GM13976 (cell line): ENCODE measurements around the gene NPTXR.

Experiments
- DNase-seq: peaks from one replicate; pipeline ENCODE4 v3.0.0; 2012; ENCODE audit warnings: low spot score
- in situ Hi-C: fragments of 300-500 bp; cut with MboI; formaldehyde crosslinking; loops from one replicate; pipeline ENCODE4 v1.12.0; 2022; ENCODE audit warnings: low sequenced_read_pairs, mixed read lengths, inconsistent platforms; ENCODE audit not compliant: unreplicated experiment
- TF ChIP-seq, protein P1 (sequence below): IDR thresholded peaks from 2 replicates; pipeline ENCODE4 v1.5.1; 2012; ENCODE audit warnings: borderline replicate concordance, mild to moderate bottlenecking; ENCODE audit not compliant: insufficient read depth; ENCODE audit errors: extremely low read depth, missing control alignments, control extremely low read depth

Gene NPTXR

DNA sequence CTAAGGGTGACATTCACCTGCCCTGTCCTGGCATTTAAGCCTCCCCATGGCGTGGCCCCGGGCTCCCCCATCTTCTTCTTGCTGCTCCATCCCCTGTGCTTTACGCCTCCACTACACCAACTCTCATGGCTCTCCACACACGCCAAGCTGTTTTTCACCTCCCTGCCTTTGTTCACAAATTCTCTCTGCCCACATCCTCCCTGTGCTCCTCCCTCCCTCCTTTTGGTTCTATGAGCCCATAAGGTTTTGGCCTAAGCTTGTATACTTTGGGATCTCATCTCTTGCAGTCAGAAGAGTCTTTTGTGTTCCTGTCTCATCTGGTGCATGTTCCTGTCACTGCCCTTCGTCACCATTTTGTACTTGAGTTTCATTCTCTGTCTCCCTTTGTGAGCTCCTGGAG lies 45.3 kb downstream of the NPTXR start:
- TF ChIP-seq, protein P1, sequence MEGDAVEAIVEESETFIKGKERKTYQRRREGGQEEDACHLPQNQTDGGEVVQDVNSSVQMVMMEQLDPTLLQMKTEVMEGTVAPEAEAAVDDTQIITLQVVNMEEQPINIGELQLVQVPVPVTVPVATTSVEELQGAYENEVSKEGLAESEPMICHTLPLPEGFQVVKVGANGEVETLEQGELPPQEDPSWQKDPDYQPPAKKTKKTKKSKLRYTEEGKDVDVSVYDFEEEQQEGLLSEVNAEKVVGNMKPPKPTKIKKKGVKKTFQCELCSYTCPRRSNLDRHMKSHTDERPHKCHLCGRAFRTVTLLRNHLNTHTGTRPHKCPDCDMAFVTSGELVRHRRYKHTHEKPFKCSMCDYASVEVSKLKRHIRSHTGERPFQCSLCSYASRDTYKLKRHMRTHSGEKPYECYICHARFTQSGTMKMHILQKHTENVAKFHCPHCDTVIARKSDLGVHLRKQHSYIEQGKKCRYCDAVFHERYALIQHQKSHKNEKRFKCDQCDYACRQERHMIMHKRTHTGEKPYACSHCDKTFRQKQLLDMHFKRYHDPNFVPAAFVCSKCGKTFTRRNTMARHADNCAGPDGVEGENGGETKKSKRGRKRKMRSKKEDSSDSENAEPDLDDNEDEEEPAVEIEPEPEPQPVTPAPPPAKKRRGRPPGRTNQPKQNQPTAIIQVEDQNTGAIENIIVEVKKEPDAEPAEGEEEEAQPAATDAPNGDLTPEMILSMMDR: no peak
- no peak for DNase-seq
- in situ Hi-C loops: no loop called here

DNA sequence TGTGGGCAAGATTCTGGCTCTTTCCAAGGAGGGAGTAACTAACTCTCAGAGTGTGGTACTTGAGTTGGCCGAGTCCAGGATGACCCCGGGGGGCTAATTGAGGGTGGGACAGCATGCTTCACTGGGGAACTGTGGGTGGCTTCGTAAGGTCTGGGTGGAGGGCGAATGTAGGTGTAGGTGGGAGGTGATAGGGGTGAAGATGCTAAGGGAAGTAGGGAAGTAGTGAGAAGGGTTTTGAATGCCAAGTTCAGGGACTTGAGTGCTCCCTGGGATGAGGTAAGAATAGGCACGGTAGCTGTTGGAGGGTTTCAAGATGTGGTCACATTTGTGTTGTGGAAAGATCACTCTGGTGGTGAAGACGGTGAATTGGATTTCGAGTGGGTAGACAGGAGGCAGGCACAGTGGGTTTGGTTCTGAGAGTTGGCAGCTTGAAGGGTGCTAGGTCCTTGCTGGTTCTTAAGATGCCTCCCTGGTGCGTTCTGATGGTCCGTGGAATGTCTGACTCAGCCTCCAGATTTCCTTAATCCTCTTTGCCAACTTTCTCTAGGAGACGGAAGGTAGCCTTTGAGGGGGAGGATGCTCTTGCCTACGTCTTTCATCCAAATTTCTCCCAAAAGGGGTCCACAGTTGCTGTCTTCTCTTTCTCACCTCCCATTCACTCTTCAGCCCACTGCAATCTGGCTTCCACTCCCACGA lies 47.4 kb downstream of the NPTXR start:
- in situ Hi-C loops: no loop called here
- no peak for DNase-seq
- TF ChIP-seq, protein P1: no peak

DNA sequence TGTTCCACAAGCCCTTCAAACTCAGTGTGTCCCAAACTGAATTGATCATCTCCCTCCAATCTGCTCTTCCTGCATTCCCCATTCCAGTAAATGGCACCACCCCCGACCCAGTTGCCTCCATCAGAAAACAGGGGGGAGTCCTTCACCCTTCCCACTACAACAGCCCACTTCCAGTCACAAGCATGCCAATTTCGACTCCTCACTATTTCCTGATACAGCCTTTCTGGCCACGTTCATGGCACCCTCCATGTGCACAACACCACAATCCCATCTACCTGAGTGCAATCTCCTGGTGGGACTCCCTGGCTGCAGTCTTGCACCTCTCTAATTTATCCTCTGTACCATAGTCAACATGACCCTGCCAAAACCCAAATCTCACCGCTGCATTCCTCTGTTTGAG lies 48.3 kb downstream of the NPTXR start:
- TF ChIP-seq, protein P1: no peak
- in situ Hi-C loops: no loop called here
- DNase-seq: no peak

DNA sequence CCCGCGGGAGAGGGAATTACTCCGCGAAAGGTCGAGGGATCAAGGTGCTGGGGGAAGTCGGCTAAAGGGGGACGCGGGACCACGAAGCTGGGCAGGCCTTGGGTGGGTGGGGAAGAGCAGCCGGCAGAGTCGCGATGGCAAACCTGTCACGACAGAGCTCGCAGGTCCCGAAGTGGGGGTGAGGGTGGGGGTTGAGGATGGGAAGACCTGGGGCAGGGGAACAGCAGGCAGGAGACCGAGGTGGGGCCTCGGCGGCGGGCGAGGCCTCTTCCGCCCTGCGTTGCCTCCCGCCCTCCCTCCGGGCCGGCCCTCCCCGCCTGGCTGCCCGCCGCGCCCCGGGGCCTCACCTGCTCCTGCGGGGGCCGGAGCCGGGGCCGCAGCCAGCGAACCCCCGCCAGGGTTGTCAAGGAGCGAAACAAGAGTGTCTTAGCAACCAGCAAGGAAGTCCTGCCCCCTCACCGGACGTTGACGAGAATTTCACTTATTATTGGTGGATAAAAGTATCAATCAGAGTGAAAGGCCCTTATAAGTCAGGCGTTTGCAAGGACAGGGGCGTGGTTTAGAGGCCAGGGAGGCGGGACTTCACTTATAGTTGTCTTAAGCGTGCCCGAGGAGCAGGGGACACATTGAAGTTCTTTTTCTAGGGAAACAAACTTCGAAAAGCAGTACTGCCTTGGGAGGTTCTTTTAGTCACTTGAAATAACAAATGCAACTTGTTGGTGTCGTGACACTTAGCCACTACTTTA lies 49.9 kb downstream of the NPTXR start, which contains the start of gene DNAL4:
Gene DNAL4, minus strand, starts transcription at position 423 of the 746 bp plus-strand sequence. CDS start 11,412 bp downstream, outside the sequence.
- in situ Hi-C loops: no loop called here
- DNase-seq: peak; percentile 98
- TF ChIP-seq, protein P1: no peak

DNA sequence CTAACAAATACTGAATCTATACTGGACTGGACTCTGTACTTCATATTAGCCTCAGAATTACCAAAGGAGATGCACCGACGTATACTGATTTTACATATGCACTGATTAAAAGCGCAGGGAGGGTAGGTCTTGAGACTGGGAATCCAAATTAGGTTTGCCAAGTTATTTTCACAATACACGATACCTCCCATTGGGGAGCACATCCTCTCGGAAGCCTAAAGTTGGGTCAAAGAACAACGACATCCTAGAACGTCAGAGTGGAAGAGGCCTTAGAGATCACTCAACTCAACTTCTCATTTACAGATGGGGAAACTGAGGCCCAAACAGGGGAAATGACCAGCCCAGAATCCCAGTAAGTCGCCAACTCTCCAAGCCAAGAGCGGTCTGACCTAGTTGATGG lies 50.5 kb downstream of the NPTXR start:
- no peak for DNase-seq
- TF ChIP-seq, protein P1: no peak
- in situ Hi-C loops: no loop called here

DNA sequence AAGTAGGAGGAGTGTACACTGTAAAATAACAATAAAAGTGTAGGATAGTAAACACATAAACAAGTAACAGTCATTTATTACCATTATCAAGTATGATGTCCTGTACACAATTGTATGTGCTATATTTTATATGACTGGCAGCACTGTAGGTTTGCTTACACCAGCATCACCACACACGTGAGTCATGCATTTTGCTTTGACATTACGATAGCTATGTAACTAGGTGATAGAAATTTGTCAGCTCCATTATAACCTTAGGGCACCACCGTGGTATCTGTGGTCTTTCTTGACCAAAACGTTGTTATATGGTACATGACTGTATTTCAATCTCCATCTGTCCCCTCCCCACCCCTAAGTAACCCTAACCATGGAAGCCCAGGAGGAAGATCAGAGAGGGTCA lies 51.0 kb downstream of the NPTXR start:
- no peak for DNase-seq
- TF ChIP-seq, protein P1: no peak
- in situ Hi-C loops: no loop called here

DNA sequence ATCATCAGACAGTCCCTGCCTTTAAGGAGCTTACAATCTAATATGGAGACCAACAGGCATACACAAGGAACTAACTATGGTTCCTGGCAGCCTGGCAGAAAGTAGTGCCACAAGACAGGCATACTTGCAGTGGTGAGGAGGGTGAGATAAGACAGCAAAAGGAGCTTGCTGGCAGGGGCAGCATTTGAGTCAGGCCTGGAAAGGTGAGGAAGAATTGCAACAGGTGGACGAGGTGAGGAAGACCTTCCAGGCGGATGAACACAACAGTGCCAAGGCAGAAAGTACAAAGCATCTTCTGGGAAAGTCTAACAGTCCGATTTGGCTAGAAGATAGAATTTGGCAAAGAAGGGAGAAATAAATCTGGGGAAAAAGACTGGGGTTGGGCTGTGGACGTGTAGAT lies 54.2 kb downstream of the NPTXR start:
- no peak for DNase-seq
- TF ChIP-seq, protein P1: no peak
- in situ Hi-C loops: no loop called here
